Measurements from ENCODE around the gene ZFAND3.

Gene ZFAND3

GRCh38 chr6:37819177-37819801, at the start of gene ZFAND3:
TSS of gene ZFAND3 (plus strand) at chr6:37819727. CDS start at chr6:37819946, 219 bp downstream.
- TF ChIP-seq CTCF (IDR thresholded peaks at IDR 0.05; ENCODE audit: low read depth, low read length, missing control alignments) = no peak
- peak; percentile 77 for DNase-seq (ENCODE audit: extremely low read depth, low read depth)

GRCh38 chr6:37774028-37774680, 45.4 kb upstream of the ZFAND3 start:
- DNase-seq (ENCODE audit: extremely low read depth, low read depth) = no peak
- no peak overlapping the region for H3K4me3 ChIP-seq (replicated peaks; ENCODE audit: low read depth, low read length)
- TF ChIP-seq CTCF (IDR thresholded peaks at IDR 0.05; ENCODE audit: low read depth, low read length, missing control alignments) = no peak

More at GRCh38 chr6:37819177-37819801, at the start of gene ZFAND3:
- peak within 1 kb of the TSS; percentile 83 for H3K4me3 ChIP-seq (replicated peaks; ENCODE audit: low read depth, low read length)

- DNase-seq (ENCODE audit: extremely low read depth, low read depth) = no peak
- TF ChIP-seq CTCF (IDR thresholded peaks at IDR 0.05; ENCODE audit: low read depth, low read length, missing control alignments) = no peak
- no peak overlapping the region for H3K4me3 ChIP-seq (replicated peaks; ENCODE audit: low read depth, low read length)
Observed at GRCh38 chr6:37776566-37776965, 43.0 kb upstream of the ZFAND3 start.

GRCh38 chr6:37777272-37777834, 42.2 kb upstream of the ZFAND3 start:
- TF ChIP-seq CTCF (IDR thresholded peaks at IDR 0.05; ENCODE audit: low read depth, low read length, missing control alignments) = no peak
- DNase-seq (ENCODE audit: extremely low read depth, low read depth) = no peak
- no peak overlapping the region for H3K4me3 ChIP-seq (replicated peaks; ENCODE audit: low read depth, low read length)

- no peak for DNase-seq (ENCODE audit: extremely low read depth, low read depth)
- no peak overlapping the region for H3K4me3 ChIP-seq (replicated peaks; ENCODE audit: low read depth, low read length)
- no peak for TF ChIP-seq CTCF (IDR thresholded peaks at IDR 0.05; ENCODE audit: low read depth, low read length, missing control alignments)
Observed at GRCh38 chr6:37779111-37779800, 40.3 kb upstream of the ZFAND3 start.

GRCh38 chr6:37779902-37780628, 39.5 kb upstream of the ZFAND3 start:
- no peak for TF ChIP-seq CTCF (IDR thresholded peaks at IDR 0.05; ENCODE audit: low read depth, low read length, missing control alignments)
- H3K4me3 ChIP-seq (replicated peaks; ENCODE audit: low read depth, low read length) = no peak overlapping the region
- no peak for DNase-seq (ENCODE audit: extremely low read depth, low read depth)

All from HFF-Myc (cell line).